NB4 (cell line): ENCODE results near the gene PITPNM3.

Source experiments
- CTCF ChIP-seq: IDR thresholded peaks from one replicate; pipeline ENCODE4 v1.5.1; 2012; ENCODE audit warnings: low read depth, low read length
- POLR2A ChIP-seq: IDR thresholded peaks from 2 replicates; pipeline ENCODE4 v1.6.1; 2011; ENCODE audit warnings: mild to moderate bottlenecking; ENCODE audit not compliant: insufficient read length; ENCODE audit errors: extremely low read depth

GRCh38 chr17:6557040-6557438 lies 684 bp upstream of the PITPNM3 start:
- TF ChIP-seq POLR2A = no peak
- TF ChIP-seq CTCF = no peak
